Activated gamma-delta T cell (primary cell): Measurements from ENCODE around the gene NUAK1.

ENCODE experiments used
- DNase-seq: peaks from one replicate; lab custom pipeline; 2025; lab: John Stamatoyannopoulos, UW

Gene NUAK1

DNA sequence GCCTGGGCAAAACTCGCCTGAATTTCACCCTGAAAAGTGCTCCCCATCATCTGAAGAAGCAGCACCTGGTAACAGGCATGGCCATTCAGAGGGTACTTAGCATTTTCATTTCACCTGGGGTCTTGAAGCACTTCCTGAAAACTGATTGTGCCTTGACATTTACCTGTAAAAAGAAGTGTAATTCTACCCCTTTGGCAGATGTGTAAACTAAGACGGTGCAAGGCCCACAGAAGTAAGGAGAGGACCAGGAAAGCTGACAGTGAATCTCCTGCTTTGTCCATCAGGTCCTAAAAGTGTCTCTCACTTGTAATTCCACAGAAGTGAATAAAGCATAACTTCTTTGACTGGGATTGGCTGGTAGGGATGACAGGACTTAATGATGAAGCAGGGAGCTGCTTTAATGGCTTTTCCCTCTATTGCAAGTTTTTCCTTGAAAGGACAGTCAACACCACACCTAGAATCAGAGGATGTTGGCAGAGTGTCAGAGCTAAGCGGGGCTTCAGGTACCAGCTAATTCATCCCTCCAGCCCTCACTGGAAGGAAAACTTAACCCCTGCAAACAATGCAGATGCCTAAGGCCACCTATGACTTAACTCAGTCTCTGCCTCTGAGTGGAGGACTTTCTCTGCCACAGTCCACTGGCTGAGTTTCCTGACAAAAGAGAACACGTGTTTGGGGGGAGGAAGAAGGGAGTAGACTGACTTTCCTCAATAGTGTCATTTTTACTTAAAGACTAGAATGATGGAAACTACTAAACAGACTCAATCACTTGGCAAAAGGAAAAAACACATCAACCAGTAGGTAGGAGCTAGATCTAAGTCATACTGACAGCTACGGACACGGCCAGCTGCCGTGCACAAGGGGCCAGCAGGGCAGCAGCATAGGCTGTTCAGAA, 74.7 kb downstream of the NUAK1 start:
- DNase-seq: no peak

- DNase-seq: no peak
These were observed 76.1 kb downstream of the NUAK1 start for GRCh38 chr12:106062693-106063092.

- no peak for DNase-seq
These were observed 80.2 kb downstream of the NUAK1 start for GRCh38 chr12:106058256-106059182.

GRCh38 chr12:106054049-106054448, 84.7 kb downstream of the NUAK1 start:
- DNase-seq: no peak

DNA sequence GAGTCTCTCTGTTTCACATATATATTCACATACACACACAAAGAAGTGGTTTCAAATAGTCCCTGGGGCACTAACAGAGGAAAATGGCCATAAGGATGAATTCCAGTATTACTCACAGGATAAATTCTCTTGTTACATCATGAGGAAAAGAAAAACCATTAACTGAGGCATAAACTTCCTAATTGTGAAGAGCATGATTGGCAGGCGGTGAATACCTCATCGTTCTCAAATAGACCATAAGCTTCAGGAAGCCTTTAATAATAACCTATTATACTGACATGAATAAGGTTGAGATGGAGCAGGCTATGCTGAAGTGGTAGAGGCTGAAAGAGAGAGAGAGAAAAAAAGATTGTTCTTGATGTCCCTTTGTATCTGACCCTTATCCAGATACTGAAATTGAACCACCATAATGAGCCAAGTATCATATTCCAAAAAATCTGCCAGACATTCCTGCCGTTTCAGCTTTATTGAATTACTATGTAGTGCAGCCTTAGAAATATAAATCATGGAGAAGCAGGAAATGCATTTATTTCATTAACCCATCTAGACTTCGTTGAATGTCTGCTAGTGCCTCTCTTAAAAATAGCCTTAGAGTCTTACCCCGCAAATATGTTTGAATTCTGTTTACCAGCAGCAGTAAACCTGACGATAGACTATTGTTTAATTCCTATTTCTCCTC, 86.8 kb downstream of the NUAK1 start:
- no peak for DNase-seq

- DNase-seq: no peak
These were observed 89.2 kb downstream of the NUAK1 start for GRCh38 chr12:106049546-106049945.

- DNase-seq: no peak
These were observed 89.6 kb downstream of the NUAK1 start for GRCh38 chr12:106049105-106049504.

- no peak for DNase-seq
These were observed 90.1 kb downstream of the NUAK1 start for GRCh38 chr12:106048676-106049075.

DNA sequence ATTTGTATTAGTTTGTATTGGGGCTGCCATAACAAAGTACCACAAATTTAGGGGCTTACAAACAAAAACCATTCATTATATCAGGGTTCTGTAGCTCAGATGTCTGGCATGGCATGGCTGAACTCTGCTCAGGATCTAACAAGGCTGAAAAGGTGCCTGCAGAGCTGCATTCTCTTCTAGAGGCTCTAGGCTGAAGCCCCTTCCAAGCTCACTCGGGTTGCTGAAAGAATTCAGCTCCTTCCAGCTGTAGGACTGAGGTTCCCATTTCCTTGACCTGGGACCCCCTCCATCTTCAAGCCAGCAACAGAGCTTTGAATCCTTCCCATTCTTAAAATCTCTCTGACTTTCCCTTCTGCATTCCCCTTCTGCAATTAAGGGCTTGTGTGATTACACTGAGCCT, 90.7 kb downstream of the NUAK1 start:
- no peak for DNase-seq

- no peak for DNase-seq
These were observed 91.8 kb downstream of the NUAK1 start for GRCh38 chr12:106046947-106047346.

DNA sequence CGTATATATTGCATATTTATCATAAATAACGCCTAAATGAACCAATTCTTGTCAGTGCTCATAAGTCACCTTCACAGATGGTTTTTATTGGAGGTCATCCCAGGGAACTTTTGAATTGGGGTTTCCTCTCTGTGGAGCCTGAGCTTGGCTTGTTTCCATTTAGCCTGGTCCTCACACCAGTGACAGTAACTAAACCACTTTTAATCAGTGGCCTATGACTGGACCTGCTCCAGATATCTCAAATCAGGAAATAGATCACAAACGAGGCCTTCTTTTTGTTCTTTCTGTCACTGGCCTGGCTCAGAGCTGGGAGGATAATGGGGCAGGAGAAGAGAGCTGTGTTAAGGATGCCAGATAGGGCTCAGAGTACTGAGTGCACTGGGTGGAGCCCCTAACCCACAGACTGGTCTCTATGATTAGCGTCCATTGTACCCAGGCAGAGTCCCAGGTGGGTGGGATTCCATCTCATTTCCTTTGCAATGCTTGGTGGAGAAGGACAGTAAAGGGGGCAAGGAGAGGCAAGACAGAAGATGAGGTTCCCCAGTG, 92.4 kb downstream of the NUAK1 start:
- DNase-seq: no peak

GRCh38 chr12:106045251-106045674, 93.5 kb downstream of the NUAK1 start:
- no peak for DNase-seq

- no peak for DNase-seq
These were observed 94.0 kb downstream of the NUAK1 start for GRCh38 chr12:106044773-106045172.

GRCh38 chr12:106042037-106042436, 96.7 kb downstream of the NUAK1 start:
- no peak for DNase-seq

GRCh38 chr12:106040521-106040920, 98.2 kb downstream of the NUAK1 start:
- no peak for DNase-seq

GRCh38 chr12:106039646-106040404, 98.9 kb downstream of the NUAK1 start:
- DNase-seq: no peak

- DNase-seq: no peak
These were observed 99.5 kb downstream of the NUAK1 start for GRCh38 chr12:106039242-106039641.

- no peak for DNase-seq
These were observed 101.0 kb downstream of the NUAK1 start for GRCh38 chr12:106037524-106038298.

DNA sequence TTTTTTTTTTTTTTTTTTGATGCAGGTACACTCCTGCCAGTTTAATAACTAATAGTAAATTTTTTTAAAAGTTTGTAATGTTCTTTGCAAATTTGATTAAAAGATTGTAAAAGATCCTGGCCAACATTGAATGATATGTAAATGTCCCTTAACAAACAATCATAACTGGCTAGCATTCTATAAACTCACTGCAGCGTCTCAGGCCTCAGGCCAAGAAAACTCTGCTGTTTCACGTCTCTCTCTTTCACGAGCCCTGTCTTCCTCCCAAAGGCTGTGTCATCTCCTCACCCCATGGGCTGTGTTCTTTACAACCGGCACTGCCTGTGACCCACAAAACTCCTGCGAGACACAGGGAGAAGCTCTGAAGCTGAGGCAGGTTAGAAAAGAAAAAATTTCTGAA, 103.3 kb downstream of the NUAK1 start:
- DNase-seq: no peak

DNA sequence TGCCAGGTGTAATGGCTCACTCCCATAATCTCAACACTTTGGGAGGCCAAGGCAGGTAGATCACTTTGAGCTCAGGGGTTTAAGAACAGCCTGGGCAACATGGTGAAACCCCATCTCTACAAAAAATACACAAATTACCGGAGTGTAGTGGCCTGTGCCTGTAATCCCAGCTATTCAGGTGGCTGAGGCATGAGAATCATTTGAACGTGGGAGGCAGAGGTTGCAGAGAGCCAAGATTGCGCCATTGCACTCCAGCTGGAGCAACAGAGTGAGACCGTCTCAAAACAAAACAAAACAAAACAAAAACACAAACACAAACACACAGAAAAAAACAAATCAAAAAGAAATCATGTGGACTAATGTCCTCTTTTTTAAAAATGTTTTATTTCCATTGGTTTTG, 104.4 kb downstream of the NUAK1 start:
- DNase-seq: no peak
